H9 (cell line): ENCODE data around the gene ACADM. TPM values are rescaled to one million over a fixed set of nuclear protein-coding genes. Genes with fewer than 3 reads are reported as not detected.

Experiments used
- DNase-seq: peaks from one replicate; pipeline ENCODE4 v3.0.0-alpha.2; 2017
- H2AFZ ChIP-seq: one replicate; pipeline ENCODE4 v1.6.1; 2013; ENCODE audit warnings: mild to moderate bottlenecking, low read length, control low read depth, moderate library complexity
- H2AK5ac ChIP-seq: 2 replicates; pipeline ENCODE4 v1.6.1; 2013; ENCODE audit warnings: low read length, control low read depth, mixed read lengths; ENCODE audit not compliant: insufficient read length
- H2BK120ac ChIP-seq: one replicate; pipeline ENCODE4 v1.6.1; 2013; ENCODE audit warnings: low read depth, mild to moderate bottlenecking, low read length, control low read depth, inconsistent platforms; ENCODE audit not compliant: poor library complexity, severe bottlenecking
- H2BK12ac ChIP-seq: 2 replicates; pipeline ENCODE4 v1.6.1; 2013; ENCODE audit warnings: low read length, control low read depth, mixed read lengths, low read depth; ENCODE audit not compliant: insufficient read length
- H2BK15ac ChIP-seq: 2 replicates; pipeline ENCODE4 v1.6.1; 2013; ENCODE audit warnings: low read depth, low read length, control low read depth
- H2BK20ac ChIP-seq: one replicate; pipeline ENCODE4 v1.6.1; 2013; ENCODE audit warnings: low read depth, mild to moderate bottlenecking, low read length, control low read depth, inconsistent platforms; ENCODE audit not compliant: poor library complexity, severe bottlenecking
- H2BK5ac ChIP-seq: 2 replicates; pipeline ENCODE4 v1.6.1; 2013; ENCODE audit warnings: low read length, control low read depth, mixed read lengths; ENCODE audit not compliant: insufficient read length
- H3K14ac ChIP-seq: 2 replicates; pipeline ENCODE4 v1.6.1; 2013; ENCODE audit warnings: low read length, control low read depth; ENCODE audit not compliant: insufficient read depth
- H3K18ac ChIP-seq: 2 replicates; pipeline ENCODE4 v1.6.1; 2013; ENCODE audit warnings: low read depth, mild to moderate bottlenecking, mixed read lengths, low read length, control low read depth; ENCODE audit not compliant: insufficient read length
- H3K23ac ChIP-seq: 2 replicates; pipeline ENCODE4 v1.6.1; 2013; ENCODE audit warnings: low read length, control low read depth, mixed read lengths, low read depth; ENCODE audit not compliant: insufficient read length
- H3K23me2 ChIP-seq: 2 replicates; pipeline ENCODE4 v1.6.1; 2013; ENCODE audit warnings: low read depth, mild to moderate bottlenecking, mixed read lengths, low read length, control low read depth; ENCODE audit not compliant: insufficient read length, poor library complexity, severe bottlenecking
- H3K27ac ChIP-seq: 2 replicates; pipeline ENCODE4 v1.5.1; 2013; ENCODE audit warnings: low read length, control low read depth, mixed read lengths, low read depth; ENCODE audit not compliant: insufficient read length
- H3K27me3 ChIP-seq: 2 replicates; pipeline ENCODE4 v1.6.1; 2013; ENCODE audit warnings: low read length, control low read depth, inconsistent platforms; ENCODE audit not compliant: insufficient read depth
- H3K4ac ChIP-seq: 2 replicates; pipeline ENCODE4 v1.6.1; 2013; ENCODE audit warnings: low read depth, mild to moderate bottlenecking, control low read depth, inconsistent platforms, low read length, moderate library complexity
- H3K4me1 ChIP-seq: 2 replicates; pipeline ENCODE4 v1.6.1; 2013; ENCODE audit warnings: low read length, control low read depth, inconsistent platforms; ENCODE audit not compliant: insufficient read depth
- H3K4me2 ChIP-seq: 2 replicates; pipeline ENCODE4 v1.6.1; 2013; ENCODE audit warnings: low read length, control low read depth, mixed read lengths; ENCODE audit not compliant: insufficient read length, insufficient read depth
- H3K56ac ChIP-seq: 2 replicates; pipeline ENCODE4 v1.6.1; 2013; ENCODE audit warnings: low read depth, mild to moderate bottlenecking, mixed read lengths, low read length, control low read depth; ENCODE audit not compliant: insufficient read length
- H3K79me1 ChIP-seq: 2 replicates; pipeline ENCODE4 v1.6.1; 2013; ENCODE audit warnings: low read depth, mild to moderate bottlenecking, moderate library complexity, low read length, control low read depth, inconsistent platforms; ENCODE audit not compliant: insufficient read depth, poor library complexity, severe bottlenecking
- H3K79me2 ChIP-seq: 2 replicates; pipeline ENCODE4 v1.6.1; 2013; ENCODE audit warnings: low read length, control low read depth, inconsistent platforms; ENCODE audit not compliant: insufficient read depth
- H3K9ac ChIP-seq: 2 replicates; pipeline ENCODE4 v1.6.1; 2013; ENCODE audit warnings: low read length, control low read depth, mixed read lengths; ENCODE audit not compliant: insufficient read length; ENCODE audit errors: extremely low read depth
- H3K9me3 ChIP-seq: one replicate; pipeline ENCODE4 v1.6.1; 2013; ENCODE audit warnings: low read depth, low read length, inconsistent platforms; ENCODE audit not compliant: control insufficient read depth
- H3T11ph ChIP-seq: one replicate; pipeline ENCODE4 v1.6.1; 2013; ENCODE audit warnings: mild to moderate bottlenecking, low read length, control low read depth, inconsistent platforms
- H4K20me1 ChIP-seq: one replicate; pipeline ENCODE4 v1.6.1; 2013; ENCODE audit not compliant: control insufficient read depth, insufficient read length, insufficient read depth
- H4K5ac ChIP-seq: 2 replicates; pipeline ENCODE4 v1.6.1; 2013; ENCODE audit warnings: low read depth, mild to moderate bottlenecking, mixed read lengths, low read length, control low read depth; ENCODE audit not compliant: insufficient read length
- H4K8ac ChIP-seq: replicated peaks from 2 replicates; pipeline ENCODE4 v1.6.1; 2013; ENCODE audit warnings: low read length, control low read depth, mixed read lengths, low read depth; ENCODE audit not compliant: insufficient read length
- H4K91ac ChIP-seq: 2 replicates; pipeline ENCODE4 v1.6.1; 2013; ENCODE audit warnings: low read depth, mild to moderate bottlenecking, moderate library complexity, mixed read lengths, low read length, control low read depth; ENCODE audit not compliant: insufficient read length
- H3K27ac Mint-ChIP-seq, 3 experiments: 2 replicates in 2 of 3; 3 replicates in 1 of 3; pipeline ENCODE4 v1.8.0; 2020 to 2021; ENCODE audit warnings: mixed read lengths in 3 of 3, mild to moderate bottlenecking in 1 of 3, moderate library complexity in 1 of 3
- H3K27me3 Mint-ChIP-seq: 2 replicates; pipeline ENCODE4 v1.8.0; 2021; ENCODE audit warnings: low read depth, mild to moderate bottlenecking, moderate library complexity, mixed read lengths
- H3K36me3 Mint-ChIP-seq, 3 experiments: 2 replicates in 2 of 3; 3 replicates in 1 of 3; pipeline ENCODE4 v1.8.0; 2020 to 2021; ENCODE audit warnings: low read depth in 3 of 3, mixed read lengths in 3 of 3; ENCODE audit not compliant: insufficient read depth in 1 of 3
- H3K4me1 Mint-ChIP-seq, 2 experiments: 2 replicates each; pipeline ENCODE4 v1.8.0; 2020; ENCODE audit warnings: mixed read lengths in 2 of 2
- H3K4me3 Mint-ChIP-seq, 2 experiments: 2 replicates in 1 of 2; 3 replicates in 1 of 2; pipeline ENCODE4 v1.8.0; 2020 to 2021; ENCODE audit warnings: mild to moderate bottlenecking in 2 of 2, mixed read lengths in 2 of 2, moderate library complexity in 1 of 2
- H3K9me3 Mint-ChIP-seq, 2 experiments: 2 replicates in 1 of 2; 3 replicates in 1 of 2; pipeline ENCODE4 v1.8.0; 2020; ENCODE audit warnings: mild to moderate bottlenecking in 2 of 2, mixed read lengths in 2 of 2, moderate library complexity in 1 of 2
- WGBS: extraction: QIAGEN DNeasy Blood & Tissue Kit; methylation state at CpG from one replicate; pipeline ENCODE4 v1.1.7; 2013; ENCODE audit warnings: missing lambda C conversion rate, low lambda C conversion rate, mixed read lengths; ENCODE audit not compliant: insufficient read length; ENCODE audit errors: extremely low coverage; 5-methylcytosine and 5-hydroxymethylcytosine counted together
- total RNA-seq: library from RNA; stranded (reverse); gene quantifications from 2 replicates; pipeline ENCODE4 v1.2.1, GENCODE V29; 2021
- TF ChIP-seq, protein P1 (sequence below): fragments of 200-600 bp; sonication (generic); conservative IDR thresholded peaks from 3 replicates; pipeline ENCODE4 v1.8.0; 2021; ENCODE audit warnings: antibody characterized with exemption, mild to moderate bottlenecking

ACADM gene
- total RNA-seq, 1 experiment from 2014 or later, result 51.3 TPM

DNA sequence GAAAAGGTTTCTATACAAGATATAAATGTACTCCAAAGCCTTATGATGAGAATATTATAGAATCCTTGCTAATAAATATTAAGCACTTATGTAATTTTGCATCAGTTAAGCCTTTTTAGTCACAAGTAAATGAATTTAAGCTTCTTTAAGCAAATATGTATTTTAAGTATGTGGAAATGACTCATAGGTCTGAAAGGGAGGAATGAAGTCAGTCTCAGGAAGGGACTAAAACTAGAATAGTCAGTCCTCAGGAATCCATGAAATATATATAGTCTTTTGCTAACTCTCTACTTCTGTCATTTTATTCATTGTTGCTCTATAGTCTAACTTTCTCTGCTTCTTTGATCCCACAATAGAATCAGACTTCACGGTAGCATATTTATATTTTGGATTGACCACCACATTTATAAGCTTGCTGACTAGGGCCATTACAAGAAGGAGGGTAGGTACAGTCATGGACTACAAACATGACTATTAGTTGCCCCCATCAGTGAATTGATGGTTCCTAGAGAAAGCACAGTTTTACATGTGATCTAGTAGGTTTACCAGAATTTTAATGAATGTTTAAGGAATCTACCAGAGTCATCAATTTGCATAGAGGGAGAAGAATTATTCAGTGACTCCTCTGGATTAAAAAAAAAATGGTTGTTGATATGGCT is 41.3 kb downstream of the ACADM start:
- Histone ChIP-seq H3K4me2 (no peak overlapping the region), H4K91ac (no peak overlapping the region), H3K9ac (no peak overlapping the region), H3K4ac (no peak overlapping the region), H3K14ac (no peak overlapping the region), H3K23me2 (no peaks in the 10 kb centered on the region), H4K5ac (no peak overlapping the region), H2BK12ac (no peak overlapping the region), H3K79me2 (no peaks in the 10 kb centered on the region), H2BK15ac (no peak overlapping the region), H3K79me1 (no peaks in the 10 kb centered on the region), H3K18ac (no peak overlapping the region), H3T11ph (no peak overlapping the region), H2BK5ac (no peak overlapping the region), H3K23ac (no peak overlapping the region), H3K56ac (no peak overlapping the region), H2BK20ac (no peak overlapping the region), H2AFZ (no peak overlapping the region), H2AK5ac (no peak overlapping the region), H2BK120ac (no peak overlapping the region), H3K27me3 (no peaks in the 10 kb centered on the region), H4K20me1 (no peaks in the 10 kb centered on the region), H3K27ac (no peak overlapping the region), H3K9me3 (no peaks in the 10 kb centered on the region), H3K4me1 (no peaks in the 10 kb centered on the region), H4K8ac (no peak overlapping the region)
- no peak overlapping the region for H3K27ac Mint-ChIP-seq
- H3K36me3 Mint-ChIP-seq, result peaks cover 0 to 9% (median 0%) of the 10 kb centered on the region in 3 experiments; a peak in 1 of 7 replicates
- no peak for DNase-seq
- no peaks in the 10 kb centered on the region for H3K9me3 Mint-ChIP-seq
- TF ChIP-seq, protein P1, sequence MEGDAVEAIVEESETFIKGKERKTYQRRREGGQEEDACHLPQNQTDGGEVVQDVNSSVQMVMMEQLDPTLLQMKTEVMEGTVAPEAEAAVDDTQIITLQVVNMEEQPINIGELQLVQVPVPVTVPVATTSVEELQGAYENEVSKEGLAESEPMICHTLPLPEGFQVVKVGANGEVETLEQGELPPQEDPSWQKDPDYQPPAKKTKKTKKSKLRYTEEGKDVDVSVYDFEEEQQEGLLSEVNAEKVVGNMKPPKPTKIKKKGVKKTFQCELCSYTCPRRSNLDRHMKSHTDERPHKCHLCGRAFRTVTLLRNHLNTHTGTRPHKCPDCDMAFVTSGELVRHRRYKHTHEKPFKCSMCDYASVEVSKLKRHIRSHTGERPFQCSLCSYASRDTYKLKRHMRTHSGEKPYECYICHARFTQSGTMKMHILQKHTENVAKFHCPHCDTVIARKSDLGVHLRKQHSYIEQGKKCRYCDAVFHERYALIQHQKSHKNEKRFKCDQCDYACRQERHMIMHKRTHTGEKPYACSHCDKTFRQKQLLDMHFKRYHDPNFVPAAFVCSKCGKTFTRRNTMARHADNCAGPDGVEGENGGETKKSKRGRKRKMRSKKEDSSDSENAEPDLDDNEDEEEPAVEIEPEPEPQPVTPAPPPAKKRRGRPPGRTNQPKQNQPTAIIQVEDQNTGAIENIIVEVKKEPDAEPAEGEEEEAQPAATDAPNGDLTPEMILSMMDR, result no peak
- H3K4me3 Mint-ChIP-seq, result no peak overlapping the region
- peaks cover 3 to 7% of the 10 kb centered on the region in 2 experiments for H3K4me1 Mint-ChIP-seq
- WGBS, result no CpG with 5 or more reads among the region's 1 CpG
- no peaks in the 10 kb centered on the region for H3K27me3 Mint-ChIP-seq
